ENCODE measurements around the gene TYMP.

DNA sequence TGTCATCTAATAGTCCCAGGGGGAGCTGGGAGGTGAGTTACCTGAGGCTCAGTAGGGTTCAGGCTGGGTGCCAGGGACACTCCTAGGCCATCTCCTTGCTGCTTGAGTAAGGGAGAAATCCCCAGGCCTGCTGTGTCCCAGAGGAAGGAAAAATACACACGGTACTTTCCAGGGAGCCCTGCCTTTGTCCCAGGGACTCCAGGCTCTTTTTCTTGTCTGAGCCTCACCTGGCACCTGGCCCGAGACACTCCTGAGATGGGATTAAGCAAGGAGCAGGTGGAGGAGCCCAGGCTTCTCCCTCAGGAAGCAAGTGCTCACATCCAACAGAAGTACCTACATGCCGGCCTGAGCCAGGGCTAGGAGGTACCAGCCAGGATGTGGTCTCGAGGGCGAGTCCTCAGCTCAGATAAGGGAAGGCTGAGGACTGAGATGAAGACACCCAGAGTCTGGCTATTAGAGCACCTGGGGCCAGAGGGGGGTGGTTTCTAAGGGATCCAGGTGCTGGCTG lies 15.0 kb upstream of the TYMP start:
- TF ChIP-seq, protein P1, sequence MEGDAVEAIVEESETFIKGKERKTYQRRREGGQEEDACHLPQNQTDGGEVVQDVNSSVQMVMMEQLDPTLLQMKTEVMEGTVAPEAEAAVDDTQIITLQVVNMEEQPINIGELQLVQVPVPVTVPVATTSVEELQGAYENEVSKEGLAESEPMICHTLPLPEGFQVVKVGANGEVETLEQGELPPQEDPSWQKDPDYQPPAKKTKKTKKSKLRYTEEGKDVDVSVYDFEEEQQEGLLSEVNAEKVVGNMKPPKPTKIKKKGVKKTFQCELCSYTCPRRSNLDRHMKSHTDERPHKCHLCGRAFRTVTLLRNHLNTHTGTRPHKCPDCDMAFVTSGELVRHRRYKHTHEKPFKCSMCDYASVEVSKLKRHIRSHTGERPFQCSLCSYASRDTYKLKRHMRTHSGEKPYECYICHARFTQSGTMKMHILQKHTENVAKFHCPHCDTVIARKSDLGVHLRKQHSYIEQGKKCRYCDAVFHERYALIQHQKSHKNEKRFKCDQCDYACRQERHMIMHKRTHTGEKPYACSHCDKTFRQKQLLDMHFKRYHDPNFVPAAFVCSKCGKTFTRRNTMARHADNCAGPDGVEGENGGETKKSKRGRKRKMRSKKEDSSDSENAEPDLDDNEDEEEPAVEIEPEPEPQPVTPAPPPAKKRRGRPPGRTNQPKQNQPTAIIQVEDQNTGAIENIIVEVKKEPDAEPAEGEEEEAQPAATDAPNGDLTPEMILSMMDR (tag by site-specific recombination; IDR thresholded peaks at IDR 0.05), result no peak
- no peak for TF ChIP-seq ZNF416 (tag by site-specific recombination; IDR thresholded peaks at IDR 0.05)
- TF ChIP-seq, protein P2, sequence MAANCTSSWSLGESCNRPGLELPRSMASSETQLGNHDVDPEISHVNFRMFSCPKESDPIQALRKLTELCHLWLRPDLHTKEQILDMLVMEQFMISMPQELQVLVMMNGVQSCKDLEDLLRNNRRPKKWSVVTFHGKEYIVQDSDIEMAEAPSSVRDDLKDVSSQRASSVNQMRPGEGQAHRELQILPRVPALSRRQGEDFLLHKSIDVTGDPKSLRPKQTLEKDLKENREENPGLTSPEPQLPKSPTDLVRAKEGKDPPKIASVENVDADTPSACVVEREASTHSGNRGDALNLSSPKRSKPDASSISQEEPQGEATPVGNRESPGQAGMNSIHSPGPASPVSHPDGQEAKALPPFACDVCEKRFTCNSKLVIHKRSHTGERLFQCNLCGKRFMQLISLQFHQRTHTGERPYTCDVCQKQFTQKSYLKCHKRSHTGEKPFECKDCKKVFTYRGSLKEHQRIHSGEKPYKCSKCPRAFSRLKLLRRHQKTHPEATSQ (tag by site-specific recombination; IDR thresholded peaks at IDR 0.05), result no peak
